Hematopoietic multipotent progenitor cell treated with erythropoietin and hydrocortisone succinate and interleukin-3 and kit ligand, for 4 days (in vitro differentiated cells): ENCODE results near the gene TSN.
"Not testable (repeated sequence)": the region's sequence is repeated elsewhere in the genome, so short reads cannot be mapped to it uniquely, and the experiment has no call there.

Source experiments
- DNase-seq: peaks from one replicate; pipeline ENCODE4 v3.0.0-alpha.2; 2015

The TSN gene

DNA sequence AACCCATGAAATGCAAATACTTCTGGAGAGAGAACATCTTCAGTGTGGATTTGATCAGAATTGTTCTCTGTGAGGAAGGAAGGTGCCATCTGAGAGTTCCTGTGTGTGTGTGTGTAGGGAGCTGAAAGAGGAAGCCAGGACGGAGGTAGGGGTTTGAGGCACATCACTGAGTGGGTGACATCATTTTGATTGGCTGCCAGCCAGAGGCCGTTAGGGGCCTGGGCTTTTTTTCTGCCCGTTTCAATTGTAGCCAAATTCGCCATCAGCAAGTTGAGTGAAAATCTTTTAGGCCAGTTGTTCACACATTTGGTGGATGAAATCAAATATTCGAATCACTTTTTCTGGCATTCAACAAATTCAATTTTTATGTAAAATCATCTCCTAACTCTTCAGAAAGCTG, 48.9 kb downstream of the TSN start:
- DNase-seq: peak; percentile 90

DNA sequence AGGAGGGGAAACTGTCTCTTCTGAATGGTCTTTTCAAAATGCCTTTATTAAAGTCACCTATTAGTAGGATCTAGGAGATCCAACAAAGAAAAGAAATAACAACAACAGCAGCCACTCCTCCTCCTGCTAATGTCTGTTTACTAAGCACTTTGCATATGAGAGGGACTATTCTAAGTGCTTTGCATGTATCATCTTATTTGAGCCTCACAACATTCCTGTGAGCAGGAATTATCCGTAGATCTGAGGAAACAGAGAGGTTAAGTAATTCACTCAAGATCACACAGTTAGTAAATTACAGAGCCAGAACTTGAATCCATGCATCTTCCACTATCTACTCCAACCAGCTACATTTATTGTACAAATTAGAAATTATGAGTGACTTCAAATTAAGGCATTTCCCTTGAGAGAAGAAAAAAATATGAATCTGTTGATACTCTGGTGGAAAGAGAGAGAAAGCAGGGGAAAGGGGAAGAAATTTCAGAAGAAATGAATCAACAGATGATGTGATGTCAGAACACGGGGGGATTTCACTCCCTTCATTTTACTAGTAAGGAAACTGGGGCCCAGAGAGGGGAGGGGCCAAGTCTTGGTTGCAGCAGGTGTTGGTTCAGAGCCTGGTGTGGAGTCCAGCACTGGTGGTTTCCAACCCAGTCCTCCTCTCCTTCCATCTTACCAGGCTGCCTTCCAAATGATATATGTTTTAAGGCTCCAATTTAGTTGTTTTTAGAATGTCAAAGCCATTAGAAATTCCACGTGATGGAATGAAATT, 49.7 kb downstream of the TSN start:
- DNase-seq: no peak

DNA sequence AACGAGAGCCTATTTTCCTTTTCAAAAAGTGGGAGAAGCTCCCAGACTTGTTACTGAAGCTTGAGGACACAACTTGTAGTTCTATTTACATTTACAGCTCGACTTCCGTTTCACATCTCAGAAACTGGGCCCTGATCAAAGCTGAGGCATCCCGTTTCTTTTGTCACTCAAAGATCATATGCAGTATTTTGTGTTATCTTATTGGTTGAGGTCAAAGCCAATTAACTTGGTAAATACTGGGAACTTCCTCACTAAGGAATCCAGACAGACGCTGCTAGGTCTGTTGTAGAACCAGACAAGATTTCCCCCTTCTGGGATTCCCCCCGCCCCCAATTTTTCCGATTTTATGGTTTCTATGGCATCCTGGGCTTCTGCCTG, 50.3 kb downstream of the TSN start:
- no peak for DNase-seq

DNA sequence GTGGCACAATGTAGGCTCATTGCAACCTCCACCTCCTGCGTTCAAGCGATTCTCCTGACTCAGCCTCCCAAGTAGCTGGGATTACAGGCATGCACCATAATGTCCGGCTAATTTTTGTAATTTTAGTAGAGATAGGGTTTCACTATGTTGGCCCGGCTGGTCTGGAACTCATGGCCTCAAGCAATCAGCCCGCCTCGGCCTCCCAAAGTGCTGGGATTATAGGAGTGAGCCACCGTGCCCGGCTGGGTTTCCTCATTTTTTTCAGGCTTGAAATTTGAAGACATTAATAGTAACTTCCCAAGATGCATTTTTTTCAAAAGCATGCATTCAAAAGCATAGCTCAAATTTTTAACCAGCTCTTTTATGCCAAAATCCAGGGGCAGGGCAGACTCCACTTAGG, 52.3 kb downstream of the TSN start:
- DNase-seq: not testable (repeated sequence)

DNA sequence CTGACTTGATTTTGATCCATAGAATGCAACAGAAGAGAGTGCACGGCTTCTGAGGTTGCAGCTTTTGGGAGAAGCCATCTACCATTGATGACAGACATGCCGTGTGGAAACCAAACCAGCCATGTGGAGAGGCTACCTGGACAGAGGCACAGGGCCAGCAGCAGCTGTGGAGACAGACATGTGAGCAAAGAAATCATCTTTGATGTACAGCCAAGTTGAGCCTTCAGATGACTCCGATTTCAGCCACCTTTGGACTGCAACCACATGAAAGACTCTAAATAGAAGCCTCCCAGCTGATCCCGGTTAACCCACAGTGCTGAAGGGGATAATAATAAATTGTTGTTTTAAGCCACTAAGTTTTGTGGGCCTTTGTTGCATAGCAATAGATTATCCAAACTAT, 54.2 kb downstream of the TSN start:
- DNase-seq: no peak

DNA sequence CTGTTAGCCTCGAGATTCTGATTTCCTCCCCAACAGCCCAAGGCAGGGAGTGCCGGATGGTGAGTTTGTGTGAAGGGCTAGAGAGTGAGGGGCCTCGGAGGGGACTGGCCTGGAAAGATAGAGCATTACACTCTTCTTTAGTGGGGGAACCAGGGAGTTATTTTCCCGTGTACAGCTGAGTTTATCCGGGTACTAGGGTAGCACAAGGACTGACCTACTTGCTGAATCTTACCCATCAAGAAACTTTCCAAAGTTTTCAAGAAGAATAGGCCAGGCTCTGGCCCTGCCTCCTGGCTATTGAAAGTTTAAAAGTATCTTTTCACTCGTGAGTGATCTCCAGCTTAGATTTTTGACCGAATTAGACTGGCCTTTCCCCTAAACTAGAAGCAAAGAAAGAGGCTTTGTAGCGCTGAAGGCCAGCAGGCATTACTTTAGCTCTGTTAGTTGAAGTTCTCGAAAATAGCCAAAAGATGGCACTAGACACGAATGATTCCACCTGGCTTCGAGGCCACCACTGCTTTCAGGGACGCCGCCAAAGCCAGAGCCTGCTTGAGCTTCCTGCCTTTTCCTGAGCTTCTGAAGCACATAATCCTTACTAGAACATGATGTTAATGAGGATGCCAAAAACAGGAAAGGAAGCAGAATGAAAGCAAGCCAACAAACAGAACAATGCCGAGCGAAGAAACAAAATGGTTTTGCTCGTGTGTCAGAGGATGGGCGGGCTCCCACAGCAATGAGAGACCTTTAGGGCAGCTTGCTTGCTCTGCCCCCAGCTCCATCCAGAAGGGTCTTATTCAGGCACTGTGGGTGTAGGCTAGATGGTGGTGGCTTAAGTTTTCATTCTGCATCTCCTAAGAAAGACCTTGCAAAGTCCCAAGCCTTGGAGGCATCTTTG, 55.8 kb downstream of the TSN start:
- peak; percentile 78 for DNase-seq

DNA sequence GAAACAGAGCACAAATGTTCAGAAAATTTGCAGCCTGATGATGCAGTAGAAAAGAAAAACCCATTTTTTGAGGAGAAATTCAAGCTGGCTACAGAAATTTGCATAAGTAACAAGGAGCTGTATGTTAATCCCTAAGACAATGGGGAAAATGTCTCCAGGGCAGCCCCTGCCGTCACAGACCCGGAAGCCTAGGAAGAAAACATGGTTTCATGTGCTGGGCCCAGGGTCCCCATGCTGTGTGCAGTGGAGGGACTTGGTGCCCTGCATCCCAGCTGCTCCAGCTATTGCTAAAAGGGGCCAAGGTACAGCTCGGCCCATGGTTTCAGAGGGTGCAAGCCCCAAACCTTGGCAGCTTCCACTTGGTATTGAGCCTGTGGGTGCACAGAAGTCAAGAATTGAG, 57.6 kb downstream of the TSN start:
- DNase-seq: not testable (repeated sequence)

DNA sequence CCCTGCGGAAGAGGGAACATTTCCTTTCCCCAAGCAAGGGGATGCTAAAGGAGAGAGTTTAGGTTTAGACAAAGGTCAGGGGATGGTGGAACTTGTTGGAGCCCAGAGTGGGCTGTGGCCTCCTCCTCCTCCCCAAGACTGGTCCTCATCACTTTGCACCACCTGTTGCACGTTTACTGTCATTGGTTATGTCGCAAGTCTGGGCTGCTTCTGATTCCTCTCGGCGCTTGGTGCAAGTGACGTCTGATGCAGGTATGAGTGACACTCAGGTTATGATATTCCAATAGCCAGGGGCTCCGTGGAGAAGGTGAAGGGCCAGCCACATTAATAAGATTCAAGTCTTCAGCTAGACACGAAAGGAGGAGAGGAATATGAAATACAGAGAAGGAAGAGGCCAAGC, 59.8 kb downstream of the TSN start:
- DNase-seq: no peak

DNA sequence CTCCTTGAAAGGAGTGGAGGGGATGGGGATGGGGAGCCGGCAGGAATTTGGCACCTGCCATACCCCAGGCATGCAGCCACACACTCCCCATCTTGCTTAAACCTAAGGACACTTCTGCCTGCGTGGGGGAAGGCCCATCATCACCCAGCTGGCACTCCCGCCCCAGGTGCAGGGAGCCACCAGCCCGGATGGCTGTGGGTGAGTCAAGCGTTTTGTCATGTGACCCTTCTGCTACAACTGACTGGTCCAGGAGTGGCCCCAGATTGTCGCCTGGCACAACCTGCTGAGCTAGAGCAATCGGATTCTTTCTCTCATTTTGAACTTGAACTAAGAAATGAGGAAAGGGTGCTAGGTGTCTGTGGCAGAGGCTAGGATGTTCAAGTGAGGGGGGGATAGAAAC, 61.3 kb downstream of the TSN start:
- no peak for DNase-seq

DNA sequence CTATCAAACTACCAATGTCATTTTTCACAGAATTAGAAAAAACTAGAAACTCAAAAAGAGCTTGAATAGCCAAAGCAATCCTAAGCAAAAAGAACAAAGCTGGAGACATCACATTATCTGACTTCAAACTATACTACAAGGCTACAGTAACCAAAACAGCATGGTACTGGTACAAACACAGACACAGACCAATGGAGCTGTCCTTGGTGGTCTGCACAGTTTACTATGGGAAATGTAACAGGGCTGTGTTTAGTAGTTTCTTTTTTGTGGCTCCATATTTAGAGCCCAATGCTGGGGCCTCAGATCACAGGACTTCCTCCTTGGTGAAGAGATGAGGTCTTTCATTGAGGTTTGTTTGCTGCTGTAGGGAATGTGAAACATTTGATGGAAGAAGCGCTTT, 61.9 kb downstream of the TSN start:
- DNase-seq: not testable (repeated sequence)
